HG03103 (cell line): ENCODE measurements around the gene ICE2.

Source experiments
- ATAC-seq: cut with Tn5 transposase; IDR thresholded peaks from one replicate; pipeline ENCODE4 v1.9.1; 2021; ENCODE audit warnings: low read depth; ENCODE audit not compliant: unreplicated experiment

The ICE2 gene

DNA sequence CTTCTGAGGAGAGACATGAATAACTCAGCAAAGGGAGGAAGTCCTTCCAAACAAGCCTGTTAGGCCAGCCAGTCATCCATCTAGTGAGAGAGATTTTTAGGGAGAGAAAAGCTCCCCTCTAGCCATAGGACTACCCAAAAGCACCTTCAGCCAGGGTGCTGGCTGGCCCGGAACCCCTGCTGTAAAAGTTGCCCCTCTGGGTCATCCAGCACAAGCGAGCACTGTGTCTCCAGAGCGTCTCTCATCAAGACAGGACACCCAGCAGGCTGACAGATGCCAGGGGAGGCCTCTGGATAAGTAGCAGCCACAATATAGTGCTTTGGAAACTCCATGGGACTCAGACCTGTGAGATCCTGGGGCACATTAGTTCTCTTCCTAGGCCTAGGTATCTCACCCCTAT, 105.6 kb downstream of the ICE2 start:
- ATAC-seq = no peak

DNA sequence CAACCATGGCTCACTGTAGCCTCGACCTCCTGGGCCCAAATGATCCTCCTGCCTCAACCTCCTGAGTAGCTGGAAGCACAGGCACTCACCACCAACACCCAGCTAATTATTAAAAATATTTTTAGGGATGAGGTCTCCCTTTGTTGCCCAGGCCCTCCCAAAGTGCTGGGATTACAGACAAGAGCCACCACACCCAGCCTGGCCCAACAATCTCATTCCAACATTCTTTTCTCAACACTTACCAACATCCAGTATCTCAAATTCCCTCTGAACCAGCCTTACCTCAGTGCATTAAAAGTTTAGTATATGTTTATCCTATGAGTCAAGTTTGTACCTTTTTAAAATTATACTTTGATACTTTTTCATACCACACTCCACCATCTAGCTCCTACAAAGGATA, 106.2 kb downstream of the ICE2 start:
- ATAC-seq = no peak

DNA sequence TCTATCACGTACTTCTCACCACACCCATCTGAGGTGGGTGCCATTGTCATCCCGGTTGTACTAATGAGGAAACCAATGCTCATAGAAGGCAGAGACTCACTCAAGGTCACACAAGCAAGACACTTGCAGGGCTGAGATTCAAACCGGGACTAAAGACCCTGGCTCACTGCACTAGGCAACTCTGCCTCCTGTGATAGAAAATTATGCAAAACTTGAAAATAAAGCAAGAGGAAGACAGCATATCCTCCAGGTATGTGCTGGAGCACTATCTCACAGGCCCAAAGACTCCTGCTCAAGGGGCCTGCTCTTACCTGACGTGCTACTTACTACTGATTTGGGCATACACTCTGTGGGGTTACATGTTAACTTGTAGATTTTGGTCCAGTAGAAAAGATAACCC, 106.7 kb downstream of the ICE2 start:
- ATAC-seq = no peak

DNA sequence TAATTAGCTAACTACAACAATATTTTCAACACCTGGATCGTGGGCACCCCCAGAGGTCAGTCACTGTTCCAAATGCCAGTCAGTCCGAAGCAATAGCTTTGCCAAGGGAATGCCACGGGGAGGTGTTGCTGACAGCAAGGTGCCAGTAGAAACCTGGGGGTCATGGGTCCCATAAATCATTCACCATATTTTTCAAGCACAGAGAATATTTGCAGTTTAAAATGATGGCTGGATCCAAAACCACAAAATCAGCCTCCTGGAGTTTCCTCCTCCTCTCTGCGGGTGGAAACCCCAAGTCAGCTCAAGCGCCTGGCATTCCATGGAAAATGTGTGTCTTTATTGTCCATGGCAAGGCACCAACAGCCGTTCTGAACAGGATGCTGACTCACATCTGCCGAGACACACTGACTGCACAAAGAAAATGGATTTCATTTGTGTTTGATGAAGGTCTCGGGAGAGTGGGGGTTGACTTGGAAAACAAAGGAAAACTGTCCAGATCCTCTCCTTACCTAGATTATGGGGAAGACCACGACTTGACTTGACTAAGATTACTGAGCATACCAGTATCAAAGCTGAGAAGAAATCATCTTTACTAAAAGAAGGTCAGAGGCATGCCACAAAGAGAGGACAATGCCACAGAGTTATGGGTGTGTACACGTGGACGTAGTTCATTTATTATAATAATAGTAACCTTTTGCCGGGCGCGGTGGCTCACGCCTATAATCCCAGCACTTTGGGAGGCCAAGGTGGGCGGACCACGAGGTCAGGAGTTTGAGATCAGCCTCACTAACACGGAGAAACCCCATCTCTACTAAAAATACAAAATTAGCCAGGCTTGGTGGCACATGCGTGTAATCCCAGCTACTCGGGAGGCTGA, 107.5 kb downstream of the ICE2 start:
- no peak for ATAC-seq

DNA sequence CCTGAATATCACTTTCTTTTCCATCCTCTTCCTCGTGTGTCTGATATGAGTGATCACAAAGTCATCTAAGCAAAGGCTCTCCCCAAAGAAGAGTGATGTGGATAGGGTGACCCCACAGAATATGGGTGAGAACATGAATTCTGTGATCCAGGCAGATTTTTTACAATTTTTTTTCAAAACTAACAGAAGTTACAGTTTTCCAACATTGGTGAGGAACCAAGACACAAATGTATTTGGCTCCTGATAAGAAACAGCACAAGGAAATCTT, 108.1 kb downstream of the ICE2 start:
- no peak for ATAC-seq

DNA sequence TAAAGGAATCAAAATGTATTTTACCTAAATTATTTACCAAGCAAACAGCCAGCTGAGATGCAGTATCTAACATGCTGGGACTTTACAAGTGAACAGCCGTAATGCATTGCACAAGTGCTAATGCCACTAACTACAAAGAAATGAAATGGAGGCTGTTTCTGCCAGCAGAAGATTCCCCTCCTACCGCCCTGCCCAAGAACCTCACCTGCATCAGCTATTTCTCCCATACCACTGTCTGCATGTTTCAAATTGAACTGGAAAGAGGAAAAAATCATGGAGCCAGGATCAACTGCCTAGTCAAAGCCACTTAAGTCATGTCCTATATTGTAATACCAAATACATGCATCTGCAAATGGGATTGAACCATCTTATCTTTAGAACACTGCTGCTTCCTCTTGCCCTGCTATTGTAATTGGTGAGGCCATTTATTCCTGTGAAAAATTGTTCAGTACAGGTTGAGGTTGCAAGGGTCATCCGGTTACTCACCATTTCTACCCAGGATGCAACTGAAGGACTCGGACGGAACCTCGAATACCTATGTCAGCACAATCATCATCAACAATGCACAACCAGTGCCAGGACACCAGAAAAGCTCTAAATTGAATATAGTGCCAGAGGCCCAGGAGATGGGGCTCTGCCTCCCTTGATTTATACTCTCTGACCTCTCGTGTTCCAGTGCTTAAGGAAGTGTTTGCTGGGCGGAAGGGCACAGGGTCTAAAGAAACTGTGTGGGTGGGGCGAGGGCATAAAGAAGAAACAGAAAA, 108.7 kb downstream of the ICE2 start:
- ATAC-seq = no peak

DNA sequence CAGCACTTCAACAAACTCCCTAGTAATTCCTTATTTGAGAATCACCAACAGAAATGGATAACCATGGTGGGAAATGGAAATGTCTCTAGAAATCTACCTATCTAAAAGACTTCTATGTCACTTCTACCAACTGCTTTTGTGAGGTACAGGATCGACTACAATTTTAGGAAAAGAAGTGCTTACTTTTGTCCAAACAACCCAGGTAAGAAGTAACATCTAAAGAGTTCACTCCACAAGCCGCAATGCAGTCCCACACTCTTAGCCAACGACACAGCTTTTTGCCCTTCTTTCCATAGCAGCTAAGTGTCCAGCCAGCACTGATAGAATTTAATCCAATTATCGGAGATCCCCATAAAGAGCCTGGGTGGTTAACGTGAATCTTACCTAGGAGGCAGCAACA, 109.2 kb downstream of the ICE2 start:
- no peak for ATAC-seq
